Effector memory CD8-positive, alpha-beta T cell (primary cell): Measurements from ENCODE around the gene MC2R.

Experiments
- ATAC-seq: fragments of 150-1000 bp; cut with Tn5 transposase; replicated peaks from 2 replicates; pipeline ENCODE4 v1.10.0; 2021; ENCODE audit warnings: mild to moderate bottlenecking, moderate library complexity
- DNase-seq, 3 experiments: peaks; one replicate each; pipeline ENCODE4 v3.0.0; 2021
- H3K27ac Mint-ChIP-seq, 2 donors: one replicate each; pipeline ENCODE4 v1.8.0; 2022; ENCODE audit warnings: mild to moderate bottlenecking in 2 of 2, mixed read lengths in 2 of 2, moderate library complexity in 2 of 2
- H3K27me3 Mint-ChIP-seq, 2 donors: one replicate each; pipeline ENCODE4 v1.8.0; 2022; ENCODE audit warnings: mixed read lengths in 2 of 2
- H3K36me3 Mint-ChIP-seq: one replicate; pipeline ENCODE4 v1.8.0; 2022; ENCODE audit warnings: mild to moderate bottlenecking, moderate library complexity, mixed read lengths; ENCODE audit not compliant: insufficient read depth
- H3K4me1 Mint-ChIP-seq, 2 donors: one replicate each; pipeline ENCODE4 v1.8.0; 2022; ENCODE audit warnings: low read depth in 2 of 2, mixed read lengths in 2 of 2
- H3K4me3 Mint-ChIP-seq, 2 donors: one replicate each; pipeline ENCODE4 v1.8.0; 2022; ENCODE audit warnings: mild to moderate bottlenecking in 2 of 2, mixed read lengths in 2 of 2, moderate library complexity in 2 of 2
- H3K9me3 Mint-ChIP-seq, 2 donors: one replicate each; pipeline ENCODE4 v1.8.0; 2022; ENCODE audit warnings: mixed read lengths in 2 of 2
- total RNA-seq, 9 experiments: gene quantifications; one replicate each; lab custom pipeline; 2026; lab: John Stamatoyannopoulos, UW

The MC2R gene
- 0 reads per million in 9 experiments for total RNA-seq

DNA sequence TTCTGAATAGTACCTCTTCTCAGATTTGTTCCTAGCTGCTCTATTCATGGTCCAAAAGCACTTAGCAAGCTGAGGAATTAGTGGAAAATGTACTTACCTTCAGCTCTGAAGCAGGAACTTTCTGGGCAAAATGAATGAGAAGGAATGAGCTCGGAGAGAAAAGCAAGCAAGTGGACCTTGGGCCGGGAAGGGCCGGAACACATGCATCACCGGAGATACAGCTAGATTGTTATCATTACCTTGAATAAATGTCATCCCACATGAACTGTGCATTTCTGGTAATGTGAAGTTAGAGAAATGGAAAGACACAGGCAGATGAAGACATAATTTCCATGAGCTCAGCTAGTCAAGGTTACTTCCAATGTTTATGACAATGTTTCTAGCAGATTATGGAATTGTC lies at the start of gene MC2R:
MC2R (minus strand) TSS at position 146 of the 400 bp plus-strand sequence. CDS start 30,018 bp downstream, outside the sequence.
- H3K9me3 Mint-ChIP-seq, result no peaks in the 10 kb centered on the region
- H3K4me1 Mint-ChIP-seq, result no peaks in the 10 kb centered on the region
- H3K27ac Mint-ChIP-seq, result no peak within 1 kb of the TSS
- DNase-seq (no peak), ATAC-seq (no peak)
- peaks cover 3% of the 10 kb centered on the region for H3K36me3 Mint-ChIP-seq
- no peak within 1 kb of the TSS for H3K4me3 Mint-ChIP-seq
- H3K27me3 Mint-ChIP-seq, result peaks cover 3 to 47% of the 10 kb centered on the region in 2 donors

DNA sequence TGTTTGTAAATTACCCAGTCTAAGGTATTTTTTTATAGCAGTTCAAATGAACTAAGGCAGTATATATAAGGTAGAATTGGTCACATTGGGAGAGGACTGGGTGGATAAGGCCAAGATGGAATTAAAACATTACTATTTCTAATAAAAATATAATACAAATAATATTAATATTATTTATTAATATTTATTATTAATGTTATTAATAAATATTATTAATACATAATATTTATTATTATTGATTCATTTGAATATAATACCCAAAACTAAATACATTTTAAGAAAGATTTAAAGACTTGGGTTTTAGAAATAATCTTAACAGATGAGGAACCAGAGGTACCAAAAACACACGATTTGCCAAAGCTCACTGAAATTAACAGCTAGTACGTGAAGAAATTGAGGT lies 30.5 kb upstream of the MC2R start:
- Mint-ChIP-seq H3K36me3 (peaks cover 2% of the 10 kb centered on the region), H3K4me1 (no peaks in the 10 kb centered on the region)
- no peak for ATAC-seq

DNA sequence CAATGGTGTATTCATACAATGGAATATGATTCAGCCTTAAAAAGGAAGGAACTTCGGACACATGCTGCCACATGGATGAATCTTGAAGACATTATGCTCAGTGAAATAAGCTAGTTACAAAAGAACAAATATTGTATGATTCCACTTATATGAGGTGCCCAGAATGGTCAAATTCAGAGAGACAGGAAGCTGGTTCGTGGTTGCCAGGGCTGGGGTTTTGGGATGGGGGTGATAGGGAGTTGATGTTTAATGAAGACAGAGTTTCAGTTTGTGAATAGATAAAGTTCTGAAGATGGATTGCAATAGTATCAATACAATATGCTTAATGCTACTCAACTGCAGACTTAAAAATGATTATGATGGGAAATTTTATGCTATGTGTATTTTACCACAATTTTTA lies 28.0 kb upstream of the MC2R start:
- ATAC-seq (no peak), DNase-seq (no peak)
- H3K27me3 Mint-ChIP-seq, result peaks cover 0 to 8% of the 10 kb centered on the region in 2 donors
- H3K4me3 Mint-ChIP-seq, result no peak overlapping the region
- H3K27ac Mint-ChIP-seq, result no peak overlapping the region
- H3K36me3 Mint-ChIP-seq, result peaks cover 2% of the 10 kb centered on the region
- H3K9me3 Mint-ChIP-seq, result peaks cover 7 to 8% of the 10 kb centered on the region in 2 donors
- H3K4me1 Mint-ChIP-seq, result no peaks in the 10 kb centered on the region

More for the DNA sequence above, 30.5 kb upstream of the MC2R start:
- DNase-seq, result no peak
- no peak overlapping the region for H3K27ac Mint-ChIP-seq
- no peaks in the 10 kb centered on the region for H3K27me3 Mint-ChIP-seq
- no peak overlapping the region for H3K4me3 Mint-ChIP-seq
- H3K9me3 Mint-ChIP-seq, result peaks cover 0 to 8% of the 10 kb centered on the region in 2 donors

DNA sequence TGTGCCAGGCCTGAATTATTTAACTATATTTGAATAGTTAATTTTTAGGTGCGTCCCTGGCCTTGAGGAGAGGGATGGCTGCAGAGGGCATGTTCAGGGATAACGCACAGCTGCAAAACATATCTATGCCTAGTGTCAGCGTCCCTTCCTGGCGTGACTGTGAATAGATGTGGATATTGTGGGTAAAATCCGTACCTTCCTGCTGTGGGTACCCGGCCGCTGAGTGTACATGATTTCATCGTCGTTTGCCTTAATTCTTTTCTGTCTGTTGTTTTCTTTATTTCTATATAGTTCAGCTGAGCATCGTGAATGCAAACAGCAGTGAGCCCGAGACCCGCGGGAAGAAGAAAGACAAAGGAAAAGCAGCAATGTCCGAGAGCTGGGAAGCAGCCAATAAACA lies 25.0 kb upstream of the MC2R start:
- Mint-ChIP-seq H3K9me3 (peaks cover 4 to 7% of the 10 kb centered on the region in 2 donors), H3K27ac (no peak overlapping the region), H3K36me3 (peaks cover 1% of the 10 kb centered on the region), H3K27me3 (peaks cover 0 to 9% of the 10 kb centered on the region in 2 donors), H3K4me3 (no peak overlapping the region), H3K4me1 (no peaks in the 10 kb centered on the region)
- no peak for ATAC-seq
- no peak for DNase-seq

DNA sequence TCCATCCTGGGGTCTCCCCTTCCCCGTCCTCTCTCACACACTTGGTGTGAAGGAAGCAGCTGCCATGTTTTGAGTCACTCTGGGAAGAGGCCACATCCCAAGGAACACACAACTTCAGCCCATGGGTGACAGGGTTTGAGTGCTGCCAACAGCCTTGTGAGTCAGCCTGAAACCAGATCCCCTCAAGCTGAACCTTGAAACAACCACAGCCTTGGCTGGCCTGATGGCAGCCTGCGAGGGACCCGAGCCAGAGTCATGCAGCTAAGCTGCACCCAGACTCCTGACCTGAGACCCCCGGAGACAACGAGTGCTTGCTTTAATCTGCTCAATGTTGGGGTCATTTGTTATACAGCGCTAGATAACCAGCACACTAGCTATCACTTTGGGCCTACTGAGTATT lies 19.3 kb upstream of the MC2R start:
- ATAC-seq, result no peak

DNA sequence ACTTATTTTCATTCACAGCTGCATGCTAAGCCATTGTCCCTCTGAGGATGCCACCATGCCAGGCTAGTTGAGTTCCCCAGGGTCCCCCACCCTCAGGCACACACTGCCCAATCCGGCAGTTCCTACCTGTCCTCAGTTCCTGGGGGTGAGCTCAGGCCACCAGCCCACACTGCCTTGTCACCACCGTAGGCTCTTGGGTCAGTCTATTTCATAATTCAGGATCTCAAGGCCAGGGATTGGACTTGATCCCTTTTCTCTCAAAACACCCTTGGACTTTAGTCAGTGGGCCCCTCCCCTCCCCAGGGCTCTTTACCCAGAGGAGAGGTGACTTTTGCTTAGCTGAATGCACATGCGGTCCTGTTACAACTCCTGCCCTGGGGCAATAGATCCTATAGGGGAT lies 18.7 kb upstream of the MC2R start:
- Mint-ChIP-seq H3K4me1 (no peaks in the 10 kb centered on the region), H3K9me3 (peaks cover 1 to 7% of the 10 kb centered on the region in 2 donors), H3K27ac (no peak overlapping the region), H3K36me3 (no peaks in the 10 kb centered on the region), H3K4me3 (no peak overlapping the region), H3K27me3 (peaks cover 0 to 27% of the 10 kb centered on the region in 2 donors)
- ATAC-seq, result no peak
- no peak for DNase-seq

More for the DNA sequence above, 19.3 kb upstream of the MC2R start:
- no peaks in the 10 kb centered on the region for H3K4me1 Mint-ChIP-seq
- no peaks in the 10 kb centered on the region for H3K36me3 Mint-ChIP-seq
- H3K4me3 Mint-ChIP-seq, result no peak overlapping the region
- peaks cover 1 to 7% of the 10 kb centered on the region in 2 donors for H3K9me3 Mint-ChIP-seq
- no peak for DNase-seq
- peaks cover 0 to 29% of the 10 kb centered on the region in 2 donors for H3K27me3 Mint-ChIP-seq
- H3K27ac Mint-ChIP-seq, result no peak overlapping the region

DNA sequence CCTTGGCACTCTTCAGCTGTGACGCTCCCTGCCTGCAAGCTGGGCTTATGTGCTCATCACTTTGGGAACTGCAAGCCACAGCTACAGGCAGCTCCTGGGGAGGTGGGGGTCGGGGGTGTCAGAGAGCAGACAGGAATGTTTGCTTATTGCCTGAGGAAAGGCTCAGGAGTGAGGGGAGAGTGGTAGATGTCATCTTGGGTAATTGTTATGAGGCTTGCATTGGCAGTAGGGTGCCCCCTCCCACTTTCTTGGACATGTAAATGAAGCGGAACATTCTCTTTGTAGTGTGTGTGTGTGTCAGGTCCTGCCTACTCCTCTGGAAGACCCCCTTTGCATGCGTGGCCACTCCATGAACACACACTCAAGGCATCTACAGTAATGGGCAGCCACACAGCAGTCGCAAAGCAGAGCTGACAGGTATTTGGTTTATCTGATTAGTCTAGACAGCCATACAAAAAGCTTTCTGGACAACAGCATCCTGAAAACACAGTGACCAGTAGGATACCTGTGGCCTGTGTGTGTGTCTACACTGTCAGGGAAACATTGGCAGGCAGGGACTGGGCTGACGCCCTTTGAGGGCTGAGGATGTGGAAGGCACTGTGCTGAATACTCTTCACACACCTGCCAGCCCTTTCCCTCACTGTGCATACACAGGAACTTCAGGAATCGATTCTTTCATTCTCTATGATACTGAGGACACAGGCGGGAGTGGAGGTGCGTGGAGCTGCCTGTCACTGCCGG lies 17.1 kb upstream of the MC2R start:
- no peak overlapping the region for H3K4me3 Mint-ChIP-seq
- no peak for ATAC-seq
- H3K27me3 Mint-ChIP-seq, result peaks cover 0 to 20% of the 10 kb centered on the region in 2 donors
- peaks cover 0 to 1% of the 10 kb centered on the region in 2 donors for H3K9me3 Mint-ChIP-seq
- H3K36me3 Mint-ChIP-seq, result no peaks in the 10 kb centered on the region
- no peak overlapping the region for H3K27ac Mint-ChIP-seq
- H3K4me1 Mint-ChIP-seq, result no peaks in the 10 kb centered on the region
- no peak for DNase-seq

DNA sequence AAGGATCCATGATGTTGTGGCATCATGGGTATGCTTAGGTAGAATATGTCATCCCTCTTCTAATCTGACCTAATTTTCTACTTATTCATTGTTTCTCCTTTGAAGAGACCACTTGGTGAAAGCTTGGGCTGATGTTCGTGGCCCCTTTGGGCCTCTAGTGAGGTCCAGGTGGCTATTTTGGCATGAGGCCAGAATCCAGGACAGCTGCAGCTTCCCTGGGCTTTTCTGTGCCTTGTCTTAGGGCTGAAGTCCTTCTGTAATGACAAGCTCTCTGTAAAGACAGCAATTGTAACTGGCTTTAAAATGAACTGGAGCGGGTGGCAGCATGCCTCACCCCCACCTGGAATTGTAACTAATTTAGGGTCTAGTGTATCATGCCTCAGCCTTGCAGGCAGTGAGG lies 15.6 kb upstream of the MC2R start:
- Mint-ChIP-seq H3K27ac (no peak overlapping the region), H3K9me3 (peaks cover 0 to 1% of the 10 kb centered on the region in 2 donors), H3K4me1 (no peaks in the 10 kb centered on the region), H3K36me3 (no peaks in the 10 kb centered on the region), H3K4me3 (no peak overlapping the region), H3K27me3 (peaks cover 0 to 25% of the 10 kb centered on the region in 2 donors)
- ATAC-seq (no peak), DNase-seq (no peak)

DNA sequence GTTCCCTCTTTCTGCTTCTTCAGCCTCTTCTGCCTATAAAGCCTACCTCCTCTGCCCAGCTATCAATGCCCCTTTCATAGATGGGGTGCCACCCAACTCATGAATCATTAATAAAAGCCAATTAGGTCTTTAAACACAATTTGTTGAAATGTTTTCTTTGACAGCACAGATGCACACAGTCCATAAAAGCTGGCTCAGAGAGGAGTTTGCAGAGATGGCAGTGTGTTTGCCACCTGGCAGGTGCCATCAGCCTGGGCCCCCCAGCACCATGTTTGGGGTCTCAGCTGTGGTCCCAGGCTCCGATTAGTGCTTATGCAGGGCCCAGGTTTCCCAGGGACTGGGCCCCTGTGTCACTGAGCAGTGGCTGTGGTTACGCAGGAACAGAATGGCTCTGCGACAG lies 7.9 kb upstream of the MC2R start:
- no peaks in the 10 kb centered on the region for H3K4me1 Mint-ChIP-seq
- H3K27me3 Mint-ChIP-seq, result peaks cover 12 to 44% of the 10 kb centered on the region in 2 donors
- H3K4me3 Mint-ChIP-seq, result no peak overlapping the region
- H3K9me3 Mint-ChIP-seq, result no peaks in the 10 kb centered on the region
- no peak for DNase-seq
- H3K36me3 Mint-ChIP-seq, result no peaks in the 10 kb centered on the region
- H3K27ac Mint-ChIP-seq, result no peak overlapping the region
- ATAC-seq, result no peak

DNA sequence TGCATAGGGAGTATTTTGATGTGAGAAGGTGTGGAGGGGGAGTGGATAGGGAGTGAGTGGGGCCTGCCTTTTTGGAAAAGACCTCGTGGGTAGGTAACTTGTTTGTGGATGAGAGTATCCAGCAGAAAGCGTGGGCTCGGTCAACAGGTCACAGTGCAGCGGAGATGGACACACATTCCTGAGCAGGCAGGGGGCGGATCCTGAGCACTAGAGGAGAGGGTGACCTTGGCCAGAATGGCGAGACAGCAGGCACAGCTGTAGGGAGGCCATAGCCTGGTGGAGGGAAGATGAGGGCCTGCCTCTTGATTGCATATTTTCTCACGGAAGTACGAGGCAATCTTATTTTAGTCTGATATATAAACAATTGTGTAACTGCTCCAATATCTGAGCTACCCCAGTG lies 3.6 kb upstream of the MC2R start:
- H3K36me3 Mint-ChIP-seq, result peaks cover 3% of the 10 kb centered on the region
- ATAC-seq (no peak), DNase-seq (no peak)
- H3K4me1 Mint-ChIP-seq, result no peaks in the 10 kb centered on the region
- no peak overlapping the region for H3K27ac Mint-ChIP-seq
- no peak overlapping the region for H3K4me3 Mint-ChIP-seq
- H3K27me3 Mint-ChIP-seq, result peaks cover 6 to 56% of the 10 kb centered on the region in 2 donors
- H3K9me3 Mint-ChIP-seq, result no peaks in the 10 kb centered on the region

DNA sequence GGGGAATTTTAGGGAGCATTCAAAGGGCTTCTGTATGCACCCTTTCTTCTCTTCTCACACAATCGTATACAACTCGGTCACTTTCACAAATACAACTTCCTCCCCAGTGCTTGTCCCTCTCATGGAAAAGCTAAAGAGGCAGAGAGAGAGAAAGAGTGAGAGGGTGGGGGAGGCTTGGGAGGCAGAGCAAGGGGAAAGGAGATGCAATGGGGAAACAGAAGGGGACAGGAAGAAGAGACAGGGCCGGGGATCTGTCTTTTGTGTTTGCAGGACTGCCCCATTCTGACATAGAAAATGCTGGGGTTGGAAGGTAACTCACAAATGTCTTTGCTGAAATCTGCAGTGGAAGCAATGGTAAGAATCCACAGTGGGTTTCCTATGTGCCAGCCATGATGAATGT lies 2.1 kb upstream of the MC2R start:
- Mint-ChIP-seq H3K9me3 (no peaks in the 10 kb centered on the region), H3K4me1 (no peaks in the 10 kb centered on the region), H3K4me3 (no peak overlapping the region), H3K36me3 (peaks cover 3% of the 10 kb centered on the region), H3K27ac (no peak overlapping the region), H3K27me3 (peaks cover 6 to 54% of the 10 kb centered on the region in 2 donors)
- no peak for ATAC-seq
- no peak for DNase-seq

DNA sequence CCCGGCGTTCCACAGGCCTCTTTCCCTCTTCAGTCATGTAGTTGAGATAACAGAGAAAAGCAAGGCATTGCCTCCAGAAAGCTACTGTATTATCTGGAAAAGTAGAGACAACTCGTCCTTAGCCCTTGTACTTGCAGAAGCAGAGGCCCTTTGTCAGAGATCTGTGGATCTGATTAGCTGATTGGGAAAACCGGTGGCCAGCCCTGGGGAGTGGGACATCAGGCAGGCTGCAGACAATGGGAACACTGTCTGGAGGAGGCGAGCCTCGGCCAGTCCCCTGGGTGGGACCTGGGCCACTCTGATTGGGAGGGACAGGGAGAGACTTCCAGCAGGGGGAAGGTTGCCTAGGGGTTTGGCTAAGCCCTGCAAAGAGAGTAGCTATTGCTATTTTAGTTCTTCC lies 1.2 kb upstream of the MC2R start:
- ATAC-seq, result no peak
- no peaks in the 10 kb centered on the region for H3K4me1 Mint-ChIP-seq
- DNase-seq, result no peak
- peaks cover 6 to 53% of the 10 kb centered on the region in 2 donors for H3K27me3 Mint-ChIP-seq
- no peak overlapping the region for H3K27ac Mint-ChIP-seq
- no peak overlapping the region for H3K4me3 Mint-ChIP-seq
- peaks cover 3% of the 10 kb centered on the region for H3K36me3 Mint-ChIP-seq
- H3K9me3 Mint-ChIP-seq, result no peaks in the 10 kb centered on the region

DNA sequence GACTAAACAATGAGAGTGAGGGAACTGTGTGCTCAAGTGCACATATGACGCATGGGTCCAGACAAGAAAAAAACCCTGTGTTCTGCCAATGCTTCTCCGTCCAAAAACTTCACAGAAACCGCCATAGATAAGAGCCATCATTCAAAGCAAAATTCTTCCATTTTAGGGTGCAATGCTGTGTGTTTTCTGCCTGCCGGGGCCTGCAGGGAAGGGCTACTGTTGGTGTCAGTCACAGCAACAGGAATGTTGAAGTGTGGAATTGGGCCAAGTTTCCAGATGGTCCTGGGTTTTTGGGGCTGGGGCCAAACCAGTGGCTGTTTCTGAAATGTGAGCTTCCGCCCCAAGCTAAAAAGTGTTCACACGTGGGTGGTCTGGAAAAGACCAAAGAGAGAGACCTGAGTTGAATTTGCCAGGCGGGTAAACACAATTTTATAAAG lies 677 bp upstream of the MC2R start:
- H3K27me3 Mint-ChIP-seq, result peaks cover 6 to 53% of the 10 kb centered on the region in 2 donors

DNA sequence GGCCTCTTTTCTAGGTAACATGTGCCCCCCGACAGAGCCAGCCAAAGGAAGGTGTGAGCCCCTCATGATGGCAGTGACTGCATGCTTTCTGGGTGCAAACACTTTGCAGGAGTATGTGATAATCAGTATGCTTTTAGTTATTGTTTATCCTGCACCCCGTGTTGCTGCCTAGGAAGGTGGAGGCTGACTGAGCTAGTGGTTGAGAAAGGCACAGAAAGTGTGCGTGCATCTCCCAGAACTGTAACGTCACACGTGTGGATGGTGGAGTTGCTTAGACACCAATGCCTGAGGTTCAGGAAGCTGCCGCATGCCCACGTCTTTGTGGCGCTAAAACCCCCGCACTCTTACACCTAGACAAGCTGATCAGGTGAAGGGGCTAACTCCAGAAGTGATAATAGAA lies 580 bp downstream of the MC2R start:
- no peaks in the 10 kb centered on the region for H3K9me3 Mint-ChIP-seq
- H3K27ac Mint-ChIP-seq, result no peak overlapping the region
- ATAC-seq, result no peak
- no peak overlapping the region for H3K4me3 Mint-ChIP-seq
- H3K36me3 Mint-ChIP-seq, result peaks cover 3% of the 10 kb centered on the region
- peaks cover 0 to 43% of the 10 kb centered on the region in 2 donors for H3K27me3 Mint-ChIP-seq
- no peak for DNase-seq
- no peaks in the 10 kb centered on the region for H3K4me1 Mint-ChIP-seq

More for the DNA sequence above, 677 bp upstream of the MC2R start:
- ATAC-seq, result no peak
- Mint-ChIP-seq H3K4me1 (no peaks in the 10 kb centered on the region), H3K27ac (no peak overlapping the region), H3K9me3 (no peaks in the 10 kb centered on the region), H3K36me3 (peaks cover 3% of the 10 kb centered on the region), H3K4me3 (no peak overlapping the region)
- DNase-seq, result no peak
